Spleen (tissue), 7 donors: ENCODE data around the gene GUCY1A2.

Experiments used
- POLR2A ChIP-seq, 3 donors: fragments of 450-650 bp; IDR thresholded peaks; one replicate each; pipeline ENCODE4 v1.5.1; 2017; ENCODE audit warnings: antibody characterized with exemption in 3 of 3, mild to moderate bottlenecking in 1 of 3
- POLR2AphosphoS5 ChIP-seq, 3 donors: sonication (generic); formaldehyde crosslinking; IDR thresholded peaks; one replicate each; pipeline ENCODE4 v1.5.1; 2017; ENCODE audit warnings: antibody characterized with exemption in 3 of 3
- TF ChIP-seq, protein P1 (sequence below), 11 experiments: fragments of 200-600 bp in 7 of 11; fragments of 450-650 bp in 4 of 11; sonication (generic) in 4 of 11; IDR thresholded peaks in 8 of 11; conservative IDR thresholded peaks in 3 of 11; 1 replicate in 7 of 11; 2 replicates in 4 of 11; pipeline versions ENCODE4 v1.4.0 to v1.8.0; 2016 to 2021; ENCODE audit warnings: antibody characterized with exemption in 11 of 11, inconsistent platforms in 4 of 11, mild to moderate bottlenecking in 1 of 11
- donor health status: DM: no; HTN: no; CAD: no; lungs with moderate emphysema.
- donor health status: DM: no; HTN: no; CAD: no.
- donor health status: DM: no; HTN: no; CAD: no.

- TF ChIP-seq, protein P1, sequence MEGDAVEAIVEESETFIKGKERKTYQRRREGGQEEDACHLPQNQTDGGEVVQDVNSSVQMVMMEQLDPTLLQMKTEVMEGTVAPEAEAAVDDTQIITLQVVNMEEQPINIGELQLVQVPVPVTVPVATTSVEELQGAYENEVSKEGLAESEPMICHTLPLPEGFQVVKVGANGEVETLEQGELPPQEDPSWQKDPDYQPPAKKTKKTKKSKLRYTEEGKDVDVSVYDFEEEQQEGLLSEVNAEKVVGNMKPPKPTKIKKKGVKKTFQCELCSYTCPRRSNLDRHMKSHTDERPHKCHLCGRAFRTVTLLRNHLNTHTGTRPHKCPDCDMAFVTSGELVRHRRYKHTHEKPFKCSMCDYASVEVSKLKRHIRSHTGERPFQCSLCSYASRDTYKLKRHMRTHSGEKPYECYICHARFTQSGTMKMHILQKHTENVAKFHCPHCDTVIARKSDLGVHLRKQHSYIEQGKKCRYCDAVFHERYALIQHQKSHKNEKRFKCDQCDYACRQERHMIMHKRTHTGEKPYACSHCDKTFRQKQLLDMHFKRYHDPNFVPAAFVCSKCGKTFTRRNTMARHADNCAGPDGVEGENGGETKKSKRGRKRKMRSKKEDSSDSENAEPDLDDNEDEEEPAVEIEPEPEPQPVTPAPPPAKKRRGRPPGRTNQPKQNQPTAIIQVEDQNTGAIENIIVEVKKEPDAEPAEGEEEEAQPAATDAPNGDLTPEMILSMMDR (IDR thresholded peaks at IDR 0.05 in 8 of 11, conservative IDR thresholded peaks at IDR 0.05 in 3 of 11): no peak
- TF ChIP-seq POLR2A (IDR thresholded peaks at IDR 0.05) (no peak), POLR2AphosphoS5 (IDR thresholded peaks at IDR 0.05) (no peak)
Measured at GRCh38 chr11:107050121-107050520, 31.8 kb upstream of the GUCY1A2 start.
